H1 (cell line): ENCODE results near the gene GSG1L. TPM values are rescaled to one million over a fixed set of nuclear protein-coding genes. Genes with fewer than 3 reads are reported as not detected.

Experiments
- CTCF ChIA-PET: fragments of 300-600 bp; sonication (Branson Sonifier 250); formaldehyde crosslinking; loops from one replicate; lab custom pipeline; 2021; ENCODE audit not compliant: partially characterized antibody; lab: Charles Lee
- POLR2A ChIA-PET: fragments of 300-600 bp; sonication (Branson Sonifier 250); formaldehyde crosslinking; loops from one replicate; lab custom pipeline; 2021; ENCODE audit warnings: inconsistent platforms; ENCODE audit not compliant: partially characterized antibody; lab: Charles Lee
- DNase-seq, 2 experiments: peaks; one replicate each; pipeline versions ENCODE4 v3.0.0 to v3.0.0-alpha.2; 2010 to 2022; ENCODE audit warnings: low spot score in 2 of 2, low read depth in 1 of 2, mixed read lengths in 1 of 2
- FAIRE-seq: peaks from 2 replicates; lab custom pipeline; 2011; peaks lifted over from hg19 to GRCh38; lab: Jason Lieb, UNC
- H2AFZ ChIP-seq: 2 replicates; pipeline ENCODE4 v1.8.1; 2012; ENCODE audit warnings: low read length, inconsistent platforms
- H2AK5ac ChIP-seq: 2 replicates; pipeline ENCODE4 v1.6.1; 2013; ENCODE audit warnings: low read depth, low read length
- H2BK120ac ChIP-seq: replicated peaks from 2 replicates; pipeline ENCODE3; 2013; ENCODE audit warnings: low read depth, low read length, inconsistent platforms
- H2BK12ac ChIP-seq: 2 replicates; pipeline ENCODE4 v1.6.1; 2013; ENCODE audit warnings: low read depth, low read length
- H2BK15ac ChIP-seq: 2 replicates; pipeline ENCODE4 v1.6.1; 2013; ENCODE audit warnings: low read length
- H2BK20ac ChIP-seq: 2 replicates; pipeline ENCODE4 v1.6.1; 2013; ENCODE audit warnings: low read length
- H2BK5ac ChIP-seq: 2 replicates; pipeline ENCODE4 v1.6.1; 2013; ENCODE audit warnings: low read depth, low read length
- H3K14ac ChIP-seq: 2 replicates; pipeline ENCODE4 v1.6.1; 2013; ENCODE audit warnings: inconsistent platforms; ENCODE audit not compliant: insufficient read length
- H3K18ac ChIP-seq: 2 replicates; pipeline ENCODE4 v1.6.1; 2013; ENCODE audit warnings: low read length; ENCODE audit errors: extremely low read depth
- H3K23ac ChIP-seq: 2 replicates; pipeline ENCODE4 v1.6.1; 2013; ENCODE audit warnings: inconsistent platforms; ENCODE audit not compliant: insufficient read length
- H3K23me2 ChIP-seq: 2 replicates; pipeline ENCODE4 v1.6.1; 2013; ENCODE audit warnings: low read depth, low read length
- H3K27ac ChIP-seq: 2 replicates; pipeline ENCODE4 v1.6.1; 2011; ENCODE audit warnings: low read depth, low read length, inconsistent platforms
- H3K27me3 ChIP-seq, 4 experiments: replicated peaks in 1 of 4; 1 replicate in 1 of 4; 2 replicates in 3 of 4; pipeline versions ENCODE4 v1.6.1 to v1.8.1; 2011 to 2013; ENCODE audit warnings: low read length in 3 of 4, mild to moderate bottlenecking in 3 of 4, inconsistent platforms in 2 of 4, mixed read lengths in 2 of 4, moderate library complexity in 1 of 4; ENCODE audit not compliant: control insufficient read depth in 3 of 4, insufficient read depth in 3 of 4; ENCODE audit errors: extremely low read depth in 1 of 4
- H3K36me3 ChIP-seq, 4 experiments: 2 replicates each; pipeline versions ENCODE4 v1.6.1 to v1.8.1; 2011 to 2013; ENCODE audit warnings: mild to moderate bottlenecking in 4 of 4, low read length in 3 of 4, moderate library complexity in 2 of 4, control low read depth in 1 of 4, inconsistent platforms in 1 of 4; ENCODE audit not compliant: insufficient read depth in 4 of 4, control insufficient read depth in 2 of 4
- H3K4ac ChIP-seq: replicated peaks from 2 replicates; pipeline ENCODE3; 2013; ENCODE audit warnings: low read length, low read depth, mixed read lengths, inconsistent platforms; ENCODE audit not compliant: insufficient read length
- H3K4me1 ChIP-seq, 4 experiments: replicated peaks in 1 of 4; 1 replicate in 1 of 4; 2 replicates in 3 of 4; pipeline versions ENCODE4 v1.6.1 to v1.8.1; 2011 to 2013; ENCODE audit warnings: low read length in 3 of 4, inconsistent platforms in 2 of 4, mixed read lengths in 1 of 4; ENCODE audit not compliant: insufficient read depth in 4 of 4, control insufficient read depth in 3 of 4
- H3K4me2 ChIP-seq, 2 experiments: 2 replicates each; pipeline versions ENCODE4 v1.6.1 to v1.8.1; 2011 to 2013; ENCODE audit warnings: low read depth in 2 of 2, low read length in 2 of 2, control low read depth in 1 of 2, inconsistent platforms in 1 of 2, mild to moderate bottlenecking in 1 of 2; ENCODE audit not compliant: insufficient read depth in 1 of 2
- H3K4me3 ChIP-seq, 4 experiments: fragments of 200-600, 300-600 bp in 1 of 4; sonication (generic), shearing (Covaris generic), sonication (Bioruptor Twin) in 1 of 4; 2 replicates each; pipeline versions ENCODE4 v1.5.1 to v1.8.1; 2011 to 2016; ENCODE audit warnings: low read length in 4 of 4, low read depth in 3 of 4, control low read depth in 2 of 4, inconsistent platforms in 2 of 4, mild to moderate bottlenecking in 2 of 4, mixed read lengths in 1 of 4, moderate library complexity in 1 of 4; ENCODE audit not compliant: insufficient read depth in 2 of 4; ENCODE audit errors: extremely low read depth in 1 of 4
- H3K56ac ChIP-seq: replicated peaks from 2 replicates; pipeline ENCODE3; 2013; ENCODE audit warnings: low read depth, mild to moderate bottlenecking, mixed read lengths, low read length, inconsistent platforms; ENCODE audit not compliant: insufficient read length
- H3K79me1 ChIP-seq: 2 replicates; pipeline ENCODE4 v1.6.1; 2013; ENCODE audit warnings: low read depth, low read length, control low read depth
- H3K79me2 ChIP-seq, 2 experiments: 2 replicates each; pipeline versions ENCODE4 v1.6.1 to v1.8.1; 2012 to 2013; ENCODE audit warnings: low read length in 2 of 2, mild to moderate bottlenecking in 2 of 2, inconsistent platforms in 1 of 2; ENCODE audit not compliant: insufficient read depth in 2 of 2, control insufficient read depth in 1 of 2
- H3K9ac ChIP-seq, 4 experiments: replicated peaks in 1 of 4; 1 replicate in 1 of 4; 2 replicates in 3 of 4; pipeline versions ENCODE4 v1.6.1 to v1.8.1; 2011 to 2013; ENCODE audit warnings: low read depth in 3 of 4, low read length in 3 of 4, control low read depth in 2 of 4, mild to moderate bottlenecking in 2 of 4, moderate library complexity in 2 of 4, inconsistent platforms in 1 of 4; ENCODE audit errors: extremely low read depth in 1 of 4
- H3K9me3 ChIP-seq, 2 experiments: 2 replicates each; pipeline versions ENCODE4 v1.6.1 to v1.8.1; 2012 to 2013; ENCODE audit warnings: mild to moderate bottlenecking in 2 of 2, moderate library complexity in 2 of 2, control low read depth in 1 of 2, inconsistent platforms in 1 of 2, low read depth in 1 of 2, low read length in 1 of 2, mixed read lengths in 1 of 2; ENCODE audit not compliant: insufficient read depth in 2 of 2
- H4K20me1 ChIP-seq, 2 experiments: replicated peaks in 1 of 2; 2 replicates each; pipeline versions ENCODE3 to v1.8.1; 2011 to 2013; ENCODE audit warnings: inconsistent platforms in 2 of 2, low read length in 2 of 2, mild to moderate bottlenecking in 1 of 2; ENCODE audit not compliant: insufficient read depth in 2 of 2, control insufficient read depth in 1 of 2
- H4K5ac ChIP-seq: 2 replicates; pipeline ENCODE4 v1.6.1; 2013; ENCODE audit warnings: low read length, low read depth, mixed read lengths, inconsistent platforms; ENCODE audit not compliant: insufficient read length
- H4K8ac ChIP-seq: 2 replicates; pipeline ENCODE4 v1.8.0; 2013; ENCODE audit warnings: mild to moderate bottlenecking, moderate library complexity, low read length, inconsistent platforms; ENCODE audit not compliant: insufficient read depth; ENCODE audit errors: extremely low read depth
- H4K91ac ChIP-seq: replicated peaks from 2 replicates; pipeline ENCODE3; 2013; ENCODE audit warnings: low read length, mixed read lengths, inconsistent platforms; ENCODE audit not compliant: insufficient read length
- ASH2L ChIP-seq: fragments of 200-600, 300-600 bp; sonication (generic); IDR thresholded peaks from one replicate; pipeline ENCODE4 v1.7.1; 2017; ENCODE audit warnings: low read length
- CTCF ChIP-seq, 3 experiments: IDR thresholded peaks; 1 replicate in 2 of 3; 2 replicates in 1 of 3; pipeline versions ENCODE4 v1.5.1 to v1.6.1; 2011; ENCODE audit warnings: low read length in 3 of 3, mild to moderate bottlenecking in 3 of 3, inconsistent platforms in 2 of 3, low read depth in 1 of 3, moderate library complexity in 1 of 3; ENCODE audit not compliant: insufficient read depth in 1 of 3; ENCODE audit errors: control extremely low read depth in 1 of 3
- EGR1 ChIP-seq: IDR thresholded peaks from 2 replicates; pipeline ENCODE4 v1.6.1; 2011; ENCODE audit warnings: low read depth, low read length, borderline replicate concordance
- KDM1A ChIP-seq: fragments of 200-600, 300-600 bp; sonication (generic); IDR thresholded peaks from 2 replicates; pipeline ENCODE4 v1.7.1; 2016; ENCODE audit warnings: mild to moderate bottlenecking, low read length, borderline replicate concordance
- KDM4A ChIP-seq: IDR thresholded peaks from one replicate; pipeline ENCODE4 v1.7.1; 2012; ENCODE audit warnings: low read depth, mild to moderate bottlenecking, moderate library complexity, low read length, inconsistent platforms; ENCODE audit not compliant: severe bottlenecking
- SIX5 ChIP-seq: IDR thresholded peaks from 2 replicates; pipeline ENCODE4 v1.6.1; 2011; ENCODE audit warnings: mild to moderate bottlenecking, low read depth, low read length
- USF2 ChIP-seq: IDR thresholded peaks from 2 replicates; pipeline ENCODE4 v1.6.1; 2011; ENCODE audit warnings: low read length, improper control_type of control experiment
- WGBS, 2 experiments: shearing (Covaris generic) in 1 of 2; methylation state at CpG; one replicate each; pipeline versions ENCODE4 v1.1.6 to v1.1.7; 2013 to 2015; ENCODE audit warnings: low lambda C conversion rate in 2 of 2, mixed read lengths in 2 of 2, inconsistent platforms in 1 of 2, low coverage in 1 of 2, missing lambda C conversion rate in 1 of 2; ENCODE audit not compliant: insufficient replicate concordance in 2 of 2, insufficient coverage in 1 of 2, insufficient read length in 1 of 2; ENCODE audit errors: extremely low coverage in 1 of 2, missing lambda C conversion rate in 1 of 2; 5-methylcytosine and 5-hydroxymethylcytosine counted together
- polyA plus RNA-seq, 7 experiments: library from polyadenylated mRNA; depleted of rRNA in 3 of 7; stranded (reverse) in 5 of 7; unstranded in 2 of 7; fragments of >200 nt in 5 of 7; fragments of 200-250 nt in 2 of 7; gene quantifications; 1 replicate in 5 of 7; 2 replicates in 1 of 7; 4 replicates in 1 of 7; pipeline versions ENCODE4 v1.2.1 to v1.2.3, GENCODE V29; 2011 to 2013; ENCODE audit warnings: missing spikeins in 2 of 7, mixed read lengths in 2 of 7
- total RNA-seq: library from RNA; stranded (reverse); fragmentation: NEBNext Ultra II Directional; extraction: Animal tissue kit (Norgen Biotek cat#: 25700); gene quantifications from 2 replicates; pipeline ENCODE4 v1.2.1, GENCODE V29; 2021

The GSG1L gene
- total and polyA plus RNA-seq, 2 of the 8 experiments (the other 6 are each of a cell fraction or from before 2014, with no cell fraction given), result 0.71 to 1.1 TPM

- H3K27me3 ChIP-seq, result no peaks in the 10 kb centered on the region
- ChIA-PET CTCF (interaction anchor here (0.8 to 2.2 kb wide), 7 partner anchors 9 to 148 kb away, joined by 3 to 12 read pairs (median 5); no protein-coding TSS in a partner anchor), POLR2A (interaction anchor here (0.6 kb wide), 1 partner anchor 20 kb away, joined by 3 read pairs; no protein-coding TSS in a partner anchor)
- H3K79me1 ChIP-seq, result no peaks in the 10 kb centered on the region
- H3K4ac ChIP-seq, result no peak overlapping the region
- H3K27ac ChIP-seq, result no peak overlapping the region
- H2BK15ac ChIP-seq, result no peak overlapping the region
- H2BK120ac ChIP-seq, result no peak overlapping the region
- WGBS, 2 experiments, result 76% methylated on average over 2 of the region's 2 CpGs; no CpG with 5 or more reads in 1 of the 2 experiments
- peaks cover 0 to 3% (median 1%) of the 10 kb centered on the region in 4 experiments; a peak in 3 of 7 replicates for H3K4me1 ChIP-seq
- FAIRE-seq (no peak), DNase-seq (no peak)
- H3K14ac ChIP-seq, result no peak overlapping the region
- no peaks in the 10 kb centered on the region for H3K23me2 ChIP-seq
- no peak overlapping the region for H3K4me3 ChIP-seq
- no peaks in the 10 kb centered on the region for H3K9me3 ChIP-seq
- no peak overlapping the region for H3K4me2 ChIP-seq
- no peak overlapping the region for H4K5ac ChIP-seq
- H4K20me1 ChIP-seq, result no peaks in the 10 kb centered on the region
- no peak overlapping the region for H4K91ac ChIP-seq
- no peak overlapping the region for H4K8ac ChIP-seq
- H3K36me3 ChIP-seq, result no peaks in the 10 kb centered on the region
- no peak overlapping the region for H2BK5ac ChIP-seq
- no peaks in the 10 kb centered on the region for H3K79me2 ChIP-seq
- H3K56ac ChIP-seq, result no peak overlapping the region
- no peak overlapping the region for H2BK20ac ChIP-seq
- H3K23ac ChIP-seq, result no peak overlapping the region
- H2AK5ac ChIP-seq, result no peak overlapping the region
- no peak overlapping the region for H3K18ac ChIP-seq
- H2BK12ac ChIP-seq, result no peak overlapping the region
- no peak overlapping the region for H2AFZ ChIP-seq
- H3K9ac ChIP-seq, result no peak overlapping the region
- TF ChIP-seq EGR1 (no peak), CTCF (IDR thresholded peaks at IDR 0.05; ENCODE audit: control extremely low read depth in 1 of 3, insufficient read depth in 1 of 3, low read depth in 1 of 3, low read length in 3 of 3) (no peak), ASH2L (no peak), KDM1A (no peak), KDM4A (no peak), SIX5 (no peak), USF2 (no peak)
These were observed 216.4 kb downstream of the GSG1L start for GRCh38 chr16:27847030-27847550.
